Bronchial epithelial cell (primary cell): ENCODE measurements around the gene MYD88. TPM values are rescaled to one million over a fixed set of nuclear protein-coding genes. Genes with fewer than 3 reads are reported as not detected.

Experiments
- DNase-seq: peaks from one replicate; pipeline ENCODE4 v3.0.0-alpha.2; 2010; ENCODE audit warnings: low read depth
- FAIRE-seq: peaks from 2 replicates; lab custom pipeline; 2011; peaks lifted over from hg19 to GRCh38; lab: Jason Lieb, UNC
- H3K27me3 ChIP-seq: 2 replicates; pipeline ENCODE4 v1.5.1; 2011; ENCODE audit warnings: low read length; ENCODE audit not compliant: control insufficient read depth, insufficient read depth
- H3K36me3 ChIP-seq: 2 replicates; pipeline ENCODE4 v1.5.1; 2011; ENCODE audit warnings: low read length; ENCODE audit not compliant: control insufficient read depth, insufficient read depth
- H3K4me3 ChIP-seq: 2 replicates; pipeline ENCODE4 v1.5.1; 2011; ENCODE audit warnings: mild to moderate bottlenecking, low read depth, low read length, control low read depth
- total RNA-seq: library from RNA; depleted of rRNA; stranded (reverse); fragments of >200 nt; gene quantifications from 2 replicates; pipeline ENCODE4 v1.2.1, GENCODE V29; 2014
- TF ChIP-seq, protein P1 (sequence below): IDR thresholded peaks from 2 replicates; pipeline ENCODE4 v1.5.1; 2011; ENCODE audit warnings: mild to moderate bottlenecking, moderate library complexity, low read length, control low read depth, inconsistent platforms; ENCODE audit not compliant: insufficient read depth, severe bottlenecking

The MYD88 gene
- total RNA-seq, 1 donor from 2014 or later = 14.7 TPM

GRCh38 chr3:38122712-38123290, 15.7 kb upstream of the MYD88 start:
- TF ChIP-seq, protein P1, sequence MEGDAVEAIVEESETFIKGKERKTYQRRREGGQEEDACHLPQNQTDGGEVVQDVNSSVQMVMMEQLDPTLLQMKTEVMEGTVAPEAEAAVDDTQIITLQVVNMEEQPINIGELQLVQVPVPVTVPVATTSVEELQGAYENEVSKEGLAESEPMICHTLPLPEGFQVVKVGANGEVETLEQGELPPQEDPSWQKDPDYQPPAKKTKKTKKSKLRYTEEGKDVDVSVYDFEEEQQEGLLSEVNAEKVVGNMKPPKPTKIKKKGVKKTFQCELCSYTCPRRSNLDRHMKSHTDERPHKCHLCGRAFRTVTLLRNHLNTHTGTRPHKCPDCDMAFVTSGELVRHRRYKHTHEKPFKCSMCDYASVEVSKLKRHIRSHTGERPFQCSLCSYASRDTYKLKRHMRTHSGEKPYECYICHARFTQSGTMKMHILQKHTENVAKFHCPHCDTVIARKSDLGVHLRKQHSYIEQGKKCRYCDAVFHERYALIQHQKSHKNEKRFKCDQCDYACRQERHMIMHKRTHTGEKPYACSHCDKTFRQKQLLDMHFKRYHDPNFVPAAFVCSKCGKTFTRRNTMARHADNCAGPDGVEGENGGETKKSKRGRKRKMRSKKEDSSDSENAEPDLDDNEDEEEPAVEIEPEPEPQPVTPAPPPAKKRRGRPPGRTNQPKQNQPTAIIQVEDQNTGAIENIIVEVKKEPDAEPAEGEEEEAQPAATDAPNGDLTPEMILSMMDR = no peak
- no peak for DNase-seq
- Histone ChIP-seq H3K27me3 (no peaks in the 10 kb centered on the region), H3K4me3 (no peak overlapping the region), H3K36me3 (peaks cover 34% of the 10 kb centered on the region)
- no peak for FAIRE-seq

DNA sequence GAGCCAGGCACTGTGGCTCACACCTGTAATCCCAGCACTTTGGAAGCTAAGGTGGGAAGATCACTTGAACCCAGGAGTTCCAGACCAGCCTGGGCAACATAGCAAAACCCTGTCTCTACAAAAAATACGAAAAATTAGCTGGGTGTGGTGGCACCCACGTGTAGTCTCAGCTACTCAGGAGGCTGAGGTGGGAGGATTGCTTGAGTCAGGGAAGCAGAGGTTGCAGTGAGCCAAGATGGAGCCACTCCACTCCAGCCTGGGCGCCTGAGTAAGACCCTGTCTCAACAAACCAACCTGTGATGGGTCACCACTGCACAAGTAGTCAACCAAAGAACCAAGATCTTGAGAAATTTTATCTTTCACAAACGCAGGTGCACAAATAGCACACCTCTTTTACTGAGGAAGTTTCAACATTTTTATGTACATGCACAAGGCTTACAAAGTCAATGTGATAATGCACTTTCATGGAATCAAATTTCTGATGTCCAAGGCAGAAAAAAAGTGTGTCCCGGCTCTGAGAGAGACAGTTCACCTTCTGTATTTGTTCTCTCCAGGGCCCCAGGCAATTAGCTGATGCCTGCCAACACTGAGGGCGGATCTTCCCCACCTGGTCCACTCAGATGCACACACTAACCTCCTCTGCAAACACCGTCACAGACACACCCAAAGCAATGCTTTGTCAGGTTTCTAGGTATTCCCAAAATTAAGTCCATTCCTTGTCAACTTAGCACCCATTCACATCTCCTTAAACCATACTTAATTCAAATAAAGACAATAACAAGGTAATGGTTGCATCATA, 13.9 kb upstream of the MYD88 start:
- FAIRE-seq (no peak), DNase-seq (no peak)
- H3K36me3 ChIP-seq = peaks cover 47% of the 10 kb centered on the region
- TF ChIP-seq, protein P1 = no peak
- no peaks in the 10 kb centered on the region for H3K27me3 ChIP-seq
- H3K4me3 ChIP-seq = no peak overlapping the region

DNA sequence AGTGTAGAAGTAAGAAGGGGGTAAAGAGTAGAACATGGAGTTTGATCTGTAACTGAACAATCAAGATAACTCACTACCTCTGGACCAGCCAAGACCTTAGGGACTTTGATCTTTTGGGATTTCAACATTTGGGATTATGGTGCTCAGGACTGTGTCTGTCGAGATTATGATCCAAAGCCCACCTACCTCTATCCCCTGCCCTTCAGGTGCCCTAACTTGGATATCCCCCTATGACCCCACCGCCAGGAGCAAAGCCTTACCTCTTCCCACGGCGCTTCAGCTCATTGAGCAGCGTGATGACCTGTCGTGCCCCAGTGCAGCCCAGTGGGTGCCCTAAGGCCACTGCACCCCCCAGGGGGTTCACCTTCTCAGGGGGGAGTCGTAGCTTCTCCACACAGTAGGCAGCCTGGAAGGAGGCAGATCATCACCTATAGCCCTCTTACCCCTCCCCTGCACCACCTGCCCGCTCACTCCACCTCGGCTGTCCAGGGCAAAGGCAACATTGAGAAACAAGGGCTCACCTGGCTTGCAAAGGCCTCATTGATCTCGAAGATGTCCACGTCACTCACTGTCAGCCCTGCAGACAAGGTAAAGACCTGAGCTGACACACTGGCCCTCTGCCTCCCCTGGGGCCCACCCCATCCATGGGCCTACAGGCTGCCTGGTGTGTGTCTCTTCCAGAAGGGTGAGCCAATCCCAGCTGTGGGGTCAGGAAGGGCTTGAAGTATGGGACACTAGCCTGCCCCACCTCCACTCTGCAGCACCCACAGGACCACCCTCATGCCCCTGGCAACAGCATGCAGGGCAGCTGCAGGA, 12.9 kb upstream of the MYD88 start:
- TF ChIP-seq, protein P1 = no peak
- DNase-seq (no peak), FAIRE-seq (no peak)
- no peaks in the 10 kb centered on the region for H3K27me3 ChIP-seq
- H3K4me3 ChIP-seq = no peak overlapping the region
- H3K36me3 ChIP-seq = peaks cover 45% of the 10 kb centered on the region

- Histone ChIP-seq H3K27me3 (no peaks in the 10 kb centered on the region), H3K4me3 (no peak overlapping the region), H3K36me3 (peaks cover 49% of the 10 kb centered on the region)
- FAIRE-seq = no peak
- DNase-seq = no peak
- TF ChIP-seq, protein P1 = no peak
Observed at GRCh38 chr3:38126121-38126892, 12.2 kb upstream of the MYD88 start.

- TF ChIP-seq, protein P1 = no peak
- peaks cover 47% of the 10 kb centered on the region for H3K36me3 ChIP-seq
- DNase-seq = no peak
- H3K27me3 ChIP-seq = no peaks in the 10 kb centered on the region
- no peak for FAIRE-seq
- H3K4me3 ChIP-seq = no peak overlapping the region
Observed at GRCh38 chr3:38127611-38128302, 10.7 kb upstream of the MYD88 start.
